Stimulated activated effector memory CD8-positive, alpha-beta T cell treated with anti-CD3 and anti-CD28 coated beads, Interleukin-12 subunit alpha, Interleukin-12 subunit beta, amount 100 ng/mL, for 72 hours (primary cell): ENCODE data around the gene MYO1B.

ENCODE experiments used
- ATAC-seq: fragments of 150-1000 bp; cut with Tn5 transposase; 2 replicates; pipeline ENCODE4 v1.10.0; 2021
- DNase-seq, 2 donors: peaks; one replicate each; pipeline ENCODE4 v3.0.0; 2021 to 2022; ENCODE audit warnings: low spot score in 2 of 2
- H3K27ac Mint-ChIP-seq: one replicate; pipeline ENCODE4 v1.8.0; 2022; ENCODE audit warnings: mild to moderate bottlenecking, mixed read lengths
- H3K36me3 Mint-ChIP-seq: one replicate; pipeline ENCODE4 v1.8.0; 2022; ENCODE audit warnings: mild to moderate bottlenecking, mixed read lengths
- H3K4me1 Mint-ChIP-seq: one replicate; pipeline ENCODE4 v1.8.0; 2022; ENCODE audit warnings: mixed read lengths
- H3K4me3 Mint-ChIP-seq: one replicate; pipeline ENCODE4 v1.8.0; 2022; ENCODE audit warnings: mild to moderate bottlenecking, mixed read lengths
- H3K9me3 Mint-ChIP-seq: one replicate; pipeline ENCODE4 v1.8.0; 2022; ENCODE audit warnings: mixed read lengths

MYO1B gene

DNA sequence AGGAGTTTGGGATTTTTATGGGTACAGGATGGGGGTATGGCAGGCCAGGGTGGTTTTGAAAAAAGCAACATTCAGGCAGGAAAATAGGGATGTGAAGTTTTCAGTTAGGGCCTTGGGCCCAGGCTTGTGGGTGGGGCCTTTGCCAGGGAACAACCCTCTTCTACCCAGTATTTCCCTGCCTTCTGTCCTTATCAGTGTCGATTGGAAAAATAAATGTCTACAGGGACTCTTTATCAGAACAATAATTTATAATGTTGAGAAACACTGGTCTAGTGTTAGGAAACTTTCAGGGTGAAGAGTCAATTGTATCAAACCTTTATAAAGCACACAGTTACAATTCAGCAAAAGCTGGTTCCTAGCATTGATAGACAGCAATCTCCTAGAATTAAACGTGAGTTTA is 218.6 kb downstream of the MYO1B start:
- DNase-seq (no peak), ATAC-seq (no peak)
- Mint-ChIP-seq H3K4me3 (no peak overlapping the region), H3K36me3 (no peaks in the 10 kb centered on the region), H3K9me3 (peaks cover 5% of the 10 kb centered on the region), H3K27ac (no peak overlapping the region), H3K4me1 (no peaks in the 10 kb centered on the region)

DNA sequence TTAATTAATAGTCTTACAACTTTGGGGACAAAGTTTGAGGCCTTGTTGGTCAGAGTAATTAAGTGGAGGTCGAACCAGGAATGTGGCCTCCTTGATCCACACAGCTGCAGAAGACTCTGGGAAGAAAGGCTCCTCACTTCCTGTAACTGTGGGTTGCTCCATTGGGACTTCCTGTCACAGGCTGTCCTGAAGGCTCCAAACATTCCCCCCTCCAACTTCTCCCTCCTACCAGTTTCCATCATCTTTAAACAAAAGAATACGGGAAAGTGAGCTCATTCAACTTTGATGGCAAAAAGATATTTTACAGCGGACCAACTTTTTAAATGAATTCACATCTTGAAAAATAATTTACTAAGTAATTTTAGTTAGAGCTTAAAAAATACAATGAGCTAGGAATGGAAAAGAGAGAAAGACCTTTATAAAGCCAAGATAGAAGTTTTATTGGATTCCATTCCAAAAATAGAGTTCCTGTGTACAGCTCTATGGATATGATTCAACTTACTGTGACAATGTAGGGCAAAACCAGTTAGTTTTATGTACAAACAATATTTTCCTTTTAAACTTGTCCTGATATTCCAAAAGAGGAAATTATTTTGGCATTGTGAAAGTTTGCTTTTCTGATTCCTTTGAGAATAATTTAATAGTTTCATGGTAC is 220.7 kb downstream of the MYO1B start:
- no peak for DNase-seq
- Mint-ChIP-seq H3K36me3 (no peaks in the 10 kb centered on the region), H3K27ac (no peak overlapping the region), H3K4me1 (no peaks in the 10 kb centered on the region), H3K4me3 (no peak overlapping the region), H3K9me3 (no peaks in the 10 kb centered on the region)
- no peak for ATAC-seq

DNA sequence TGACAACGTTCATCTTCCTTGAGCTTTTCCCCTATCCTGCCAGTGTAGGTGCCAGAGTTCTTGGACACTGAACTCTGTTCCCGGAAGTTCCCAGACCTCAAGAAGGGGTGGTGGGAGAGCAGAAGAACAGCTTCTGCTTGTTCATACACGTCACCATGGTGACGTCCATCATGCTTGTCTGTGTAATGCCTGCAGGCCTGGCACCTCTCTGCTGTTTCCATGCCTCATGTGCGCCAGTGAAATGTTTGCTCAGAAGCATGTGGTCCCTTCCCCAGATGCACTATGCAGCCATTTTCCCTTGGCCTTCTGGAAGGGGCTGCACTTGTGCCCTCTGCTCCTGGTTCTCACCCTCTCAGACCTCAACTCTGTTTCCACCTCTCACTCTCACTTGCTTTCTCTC is 221.9 kb downstream of the MYO1B start:
- no peak overlapping the region for H3K4me3 Mint-ChIP-seq

DNA sequence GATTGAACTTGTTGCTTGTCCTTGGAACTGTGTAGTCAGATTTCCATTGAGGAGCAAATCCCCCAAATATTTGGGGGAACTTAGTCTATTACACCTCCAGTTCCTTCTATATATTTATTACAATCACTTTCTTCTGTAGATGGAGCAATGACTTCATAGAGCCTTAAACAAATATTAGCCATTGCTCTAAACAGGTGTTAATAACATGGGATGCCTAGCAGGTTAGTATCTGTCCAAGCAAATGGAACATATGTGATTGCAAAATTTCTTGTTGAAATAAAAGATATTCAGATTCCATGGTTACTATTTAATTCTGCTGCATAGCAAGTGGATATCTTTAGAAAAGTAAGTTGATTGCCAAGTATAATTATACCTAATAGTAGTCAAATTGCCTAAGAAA is 225.1 kb downstream of the MYO1B start:
- Mint-ChIP-seq H3K4me3 (no peak overlapping the region), H3K36me3 (no peaks in the 10 kb centered on the region), H3K9me3 (no peaks in the 10 kb centered on the region), H3K4me1 (no peaks in the 10 kb centered on the region), H3K27ac (no peak overlapping the region)
- ATAC-seq (no peak), DNase-seq (no peak)

More for the DNA sequence above, 221.9 kb downstream of the MYO1B start:
- DNase-seq (no peak), ATAC-seq (no peak)
- no peak overlapping the region for H3K27ac Mint-ChIP-seq
- H3K4me1 Mint-ChIP-seq: no peaks in the 10 kb centered on the region
- no peaks in the 10 kb centered on the region for H3K36me3 Mint-ChIP-seq
- no peaks in the 10 kb centered on the region for H3K9me3 Mint-ChIP-seq

DNA sequence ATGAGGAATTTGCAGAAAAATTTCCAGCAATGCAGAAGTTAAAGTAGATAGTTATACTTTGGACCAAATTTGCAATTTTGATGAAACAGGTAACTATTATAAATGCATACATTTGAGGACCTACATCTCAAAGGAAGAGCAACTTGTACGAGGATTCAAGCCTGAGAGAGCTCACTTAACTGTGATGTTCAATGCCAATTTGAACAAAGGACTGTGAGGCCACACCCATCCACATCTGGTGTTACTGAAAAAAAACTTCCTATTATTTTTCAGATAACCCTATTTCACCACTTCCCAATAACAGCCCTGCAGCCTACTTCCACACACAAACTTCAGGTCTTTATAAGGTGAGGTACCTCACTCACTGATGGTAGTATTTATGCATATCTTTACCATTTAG is 229.3 kb downstream of the MYO1B start:
- Mint-ChIP-seq H3K4me1 (no peaks in the 10 kb centered on the region), H3K9me3 (no peaks in the 10 kb centered on the region), H3K4me3 (no peak overlapping the region), H3K36me3 (no peaks in the 10 kb centered on the region), H3K27ac (no peak overlapping the region)
- DNase-seq: no peak
- no peak for ATAC-seq
